ENCODE results near the gene KIF1B.
A peak's percentile ranks its signal among the peaks of the same experiment; 100 is the strongest.

KIF1B gene

GRCh38 chr1:10211805-10212410 is 1.5 kb downstream of the KIF1B start:
- Histone ChIP-seq H3K27ac (ENCODE audit: extremely low read depth, low read depth, low read length) (peak overlapping the region; percentile 90), H3K4me3 (ENCODE audit: low read depth, low read length) (peak overlapping the region; percentile 96), H3K36me3 (ENCODE audit: control insufficient read depth in 2 of 2, insufficient read depth in 1 of 2, low read length in 2 of 2) (no peaks in the 10 kb centered on the region; a peak in 1 of 3 replicates), H3K4me1 (ENCODE audit: control insufficient read depth, insufficient read depth, low read length) (peaks cover 14% of the 10 kb centered on the region), H3K9me3 (ENCODE audit: control insufficient read depth, insufficient read depth, low read depth, low read length) (no peaks in the 10 kb centered on the region)
- ChIA-PET POLR2A (interaction anchor here (0.6 to 1.0 kb wide), 6 partner anchors 14 to 1029 kb away, joined by 3 to 5 read pairs (median 3); partner anchors contain the start of genes LZIC and NMNAT1), CTCF (no interaction called here)
- peak; percentile 90 for TF ChIP-seq ZNF600 (tag by site-specific recombination; IDR thresholded peaks at IDR 0.05)
- TF ChIP-seq ZSCAN30 (tag by site-specific recombination; IDR thresholded peaks at IDR 0.05): no peak
- 0 out of 2 replicates have a peak, but pooled peaks have one; percentile 18 for TF ChIP-seq ZBTB17 (tag by site-specific recombination; IDR thresholded peaks at IDR 0.05)

DNA sequence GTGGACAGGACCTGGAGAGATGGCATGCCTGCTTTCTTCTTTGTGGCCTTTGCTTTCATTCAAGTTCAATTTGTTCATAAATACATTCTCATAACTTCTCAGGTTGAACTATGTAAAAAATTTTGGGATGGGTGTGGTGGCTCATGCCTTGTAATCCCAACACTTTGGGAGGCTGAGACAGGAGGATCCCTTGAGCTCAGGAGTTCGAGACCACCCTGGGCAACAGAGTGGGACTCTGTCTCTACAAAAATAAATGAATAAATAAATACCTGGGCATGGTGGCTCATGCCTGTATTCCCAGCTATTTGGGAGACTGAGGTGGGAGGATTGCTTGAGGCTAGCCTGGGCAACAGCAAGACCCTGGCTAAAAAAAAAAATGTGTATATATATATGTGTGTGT is 2.1 kb downstream of the KIF1B start:
- TF ChIP-seq HOXD13 (CRISPR knock-in tag; IDR thresholded peaks at IDR 0.05; ENCODE audit: borderline replicate concordance) (no peak), YY2 (tag by site-specific recombination; IDR thresholded peaks at IDR 0.05) (no peak), ZNF24 (tag by site-specific recombination; IDR thresholded peaks at IDR 0.05) (no peak), REPIN1 (tag by site-specific recombination; IDR thresholded peaks at IDR 0.05; ENCODE audit: low read depth) (no peak), SCRT2 (tag by site-specific recombination; IDR thresholded peaks at IDR 0.05) (no peak), ZFP3 (tag by site-specific recombination; IDR thresholded peaks at IDR 0.05; ENCODE audit: low read depth) (no peak), SP7 (tag by site-specific recombination; IDR thresholded peaks at IDR 0.05) (no peak), MYNN (tag by site-specific recombination; IDR thresholded peaks at IDR 0.05; ENCODE audit: borderline replicate concordance) (no peak), ZNF274 (IDR thresholded peaks at IDR 0.05; ENCODE audit: low read length) (no peak), ZNF274 (tag by site-specific recombination; IDR thresholded peaks at IDR 0.05; ENCODE audit: borderline replicate concordance) (no peak), ZNF16 (tag by site-specific recombination; IDR thresholded peaks at IDR 0.05; ENCODE audit: low read depth) (no peak), ZNF426 (tag by site-specific recombination; IDR thresholded peaks at IDR 0.05) (no peak)
- TF ChIP-seq, protein P1, sequence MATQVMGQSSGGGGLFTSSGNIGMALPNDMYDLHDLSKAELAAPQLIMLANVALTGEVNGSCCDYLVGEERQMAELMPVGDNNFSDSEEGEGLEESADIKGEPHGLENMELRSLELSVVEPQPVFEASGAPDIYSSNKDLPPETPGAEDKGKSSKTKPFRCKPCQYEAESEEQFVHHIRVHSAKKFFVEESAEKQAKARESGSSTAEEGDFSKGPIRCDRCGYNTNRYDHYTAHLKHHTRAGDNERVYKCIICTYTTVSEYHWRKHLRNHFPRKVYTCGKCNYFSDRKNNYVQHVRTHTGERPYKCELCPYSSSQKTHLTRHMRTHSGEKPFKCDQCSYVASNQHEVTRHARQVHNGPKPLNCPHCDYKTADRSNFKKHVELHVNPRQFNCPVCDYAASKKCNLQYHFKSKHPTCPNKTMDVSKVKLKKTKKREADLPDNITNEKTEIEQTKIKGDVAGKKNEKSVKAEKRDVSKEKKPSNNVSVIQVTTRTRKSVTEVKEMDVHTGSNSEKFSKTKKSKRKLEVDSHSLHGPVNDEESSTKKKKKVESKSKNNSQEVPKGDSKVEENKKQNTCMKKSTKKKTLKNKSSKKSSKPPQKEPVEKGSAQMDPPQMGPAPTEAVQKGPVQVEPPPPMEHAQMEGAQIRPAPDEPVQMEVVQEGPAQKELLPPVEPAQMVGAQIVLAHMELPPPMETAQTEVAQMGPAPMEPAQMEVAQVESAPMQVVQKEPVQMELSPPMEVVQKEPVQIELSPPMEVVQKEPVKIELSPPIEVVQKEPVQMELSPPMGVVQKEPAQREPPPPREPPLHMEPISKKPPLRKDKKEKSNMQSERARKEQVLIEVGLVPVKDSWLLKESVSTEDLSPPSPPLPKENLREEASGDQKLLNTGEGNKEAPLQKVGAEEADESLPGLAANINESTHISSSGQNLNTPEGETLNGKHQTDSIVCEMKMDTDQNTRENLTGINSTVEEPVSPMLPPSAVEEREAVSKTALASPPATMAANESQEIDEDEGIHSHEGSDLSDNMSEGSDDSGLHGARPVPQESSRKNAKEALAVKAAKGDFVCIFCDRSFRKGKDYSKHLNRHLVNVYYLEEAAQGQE (tag by site-specific recombination; IDR thresholded peaks at IDR 0.05): no peak
- TF ChIP-seq, protein P2, sequence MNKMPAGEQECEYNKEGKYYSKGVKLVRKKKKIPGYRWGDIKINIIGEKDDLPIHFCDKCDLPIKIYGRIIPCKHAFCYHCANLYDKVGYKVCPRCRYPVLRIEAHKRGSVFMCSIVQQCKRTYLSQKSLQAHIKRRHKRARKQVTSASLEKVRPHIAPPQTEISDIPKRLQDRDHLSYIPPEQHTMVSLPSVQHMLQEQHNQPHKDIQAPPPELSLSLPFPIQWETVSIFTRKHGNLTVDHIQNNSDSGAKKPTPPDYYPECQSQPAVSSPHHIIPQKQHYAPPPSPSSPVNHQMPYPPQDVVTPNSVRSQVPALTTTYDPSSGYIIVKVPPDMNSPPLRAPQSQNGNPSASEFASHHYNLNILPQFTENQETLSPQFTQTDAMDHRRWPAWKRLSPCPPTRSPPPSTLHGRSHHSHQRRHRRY (tag by site-specific recombination; IDR thresholded peaks at IDR 0.05): no peak
- Histone ChIP-seq H3K9me3 (ENCODE audit: control insufficient read depth, insufficient read depth, low read depth, low read length) (no peaks in the 10 kb centered on the region), H3K36me3 (ENCODE audit: control insufficient read depth in 2 of 2, insufficient read depth in 1 of 2, low read length in 2 of 2) (no peaks in the 10 kb centered on the region; a peak in 1 of 3 replicates), H3K27ac (ENCODE audit: extremely low read depth, low read depth, low read length) (peak overlapping the region; percentile 90; the same call in 1 of the 2 replicates), H3K4me3 (ENCODE audit: low read depth, low read length) (peak overlapping the region; percentile 96), H3K4me1 (ENCODE audit: control insufficient read depth, insufficient read depth, low read length) (peaks cover 16% of the 10 kb centered on the region)
- POLR2A ChIA-PET: interaction anchor here (0.6 to 1.0 kb wide), 3 partner anchors 9 to 1029 kb away, joined by 3 to 12 read pairs (median 5); no protein-coding TSS in a partner anchor
- CTCF ChIA-PET: interaction anchor here (0.6 kb wide), 1 partner anchor 892 kb away, joined by 3 read pairs; no protein-coding TSS in a partner anchor
